ENCODE results near the gene TNNT2.
A peak's percentile ranks its signal among the peaks of the same experiment; 100 is the strongest.

TNNT2 gene

DNA sequence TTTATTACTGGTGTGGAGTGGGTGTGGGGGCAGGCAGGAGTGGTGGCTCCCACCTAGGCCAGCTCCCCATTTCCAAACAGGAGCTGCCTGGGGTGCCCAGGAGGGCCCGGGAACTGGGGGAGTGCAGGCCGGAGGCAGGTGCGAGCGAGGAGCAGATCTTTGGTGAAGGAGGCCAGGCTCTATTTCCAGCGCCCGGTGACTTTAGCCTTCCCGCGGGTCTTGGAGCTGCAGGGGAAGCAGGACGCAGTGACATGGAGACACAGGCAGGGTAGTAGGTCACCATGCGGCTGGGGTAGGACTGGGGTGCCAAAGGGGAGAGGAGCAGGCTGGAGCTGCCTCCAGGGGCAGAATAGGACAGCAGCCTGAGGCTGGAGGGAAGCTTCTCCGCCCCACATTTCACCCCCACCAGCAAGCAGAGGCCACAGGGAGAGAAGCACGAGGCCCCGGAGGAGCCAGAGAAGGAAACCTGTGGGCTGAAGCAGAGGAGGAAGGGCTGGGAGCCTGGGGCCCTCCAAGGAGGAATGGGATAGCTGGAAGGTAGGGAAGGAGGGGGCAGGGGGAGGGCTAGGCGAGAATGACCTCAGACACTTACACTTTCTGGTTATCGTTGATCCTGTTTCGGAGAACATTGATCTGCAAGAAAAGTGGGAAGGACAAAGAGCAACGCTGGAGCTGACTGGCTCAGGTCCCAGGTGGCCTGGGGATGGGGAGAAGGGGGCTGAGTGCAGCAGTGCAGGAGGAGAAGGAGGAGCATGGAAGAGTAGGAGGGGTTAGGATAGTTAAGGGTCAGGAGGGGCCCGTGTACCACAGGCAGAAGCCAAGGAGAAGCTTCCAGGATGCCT lies 18.2 kb downstream of the TNNT2 start:
- 0 out of 22 replicates have a peak, but pooled peaks cover 0 to 3% (median 0%) of the 10 kb centered on the region in 11 experiments for H4K20me1 ChIP-seq

DNA sequence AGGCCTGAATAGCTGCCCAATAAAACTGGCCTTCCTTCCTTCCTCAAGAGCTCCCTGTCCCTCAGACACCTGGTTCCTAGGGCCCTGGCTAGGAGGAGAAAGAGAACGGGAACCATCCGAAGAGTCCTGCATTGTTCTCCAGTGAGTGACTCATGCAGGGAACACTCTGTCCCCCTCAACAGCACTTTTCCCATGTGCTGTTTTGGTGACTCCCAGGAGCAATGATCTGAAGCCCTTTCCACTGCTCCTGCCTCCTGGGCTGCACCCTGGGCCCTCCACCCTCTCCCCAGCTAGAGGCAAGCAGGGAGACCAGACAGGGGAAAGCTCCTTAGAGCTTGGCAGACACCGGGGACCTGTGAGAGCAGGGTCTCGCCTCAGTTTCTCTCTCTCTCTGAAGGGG lies 18.9 kb downstream of the TNNT2 start:
- no peak for TF ChIP-seq Cebpa-rat (IDR thresholded peaks at IDR 0.05)
- H3K36me3 ChIP-seq: no peaks in the 10 kb centered on the region
- no peaks in the 10 kb centered on the region for H3K27me3 ChIP-seq
- peak overlapping the region in 1 of 11 experiments; percentile 42; a peak in 1 of 22 replicates for H3K4me2 ChIP-seq
- H4K20me1 ChIP-seq: 0 out of 22 replicates have a peak, but pooled peaks cover 0 to 3% (median 0%) of the 10 kb centered on the region in 11 experiments
- no peak overlapping the region for H3K27ac ChIP-seq
- peaks cover 0 to 47% (median 36%) of the 10 kb centered on the region in 10 experiments; a peak in 15 of 20 replicates for H3K4me1 ChIP-seq
- H3K9ac ChIP-seq: no peak overlapping the region
- H3K9me3 ChIP-seq (replicated peaks in 1 of 11): no peaks in the 10 kb centered on the region
- H3K4me3 ChIP-seq: no peak overlapping the region

More for the DNA sequence above, 18.2 kb downstream of the TNNT2 start:
- H3K9me3 ChIP-seq (replicated peaks in 1 of 11): no peaks in the 10 kb centered on the region
- peaks cover 0 to 54% (median 41%) of the 10 kb centered on the region in 10 experiments; a peak in 16 of 20 replicates for H3K4me1 ChIP-seq
- H3K4me3 ChIP-seq: no peak overlapping the region
- peak overlapping the region in 5 of 11 experiments; percentile 4 to 42 (median 27); a peak in 5 of 22 replicates for H3K4me2 ChIP-seq
- H3K9ac ChIP-seq: no peak overlapping the region; a peak in 1 of 22 replicates
- no peak overlapping the region for H3K27ac ChIP-seq
- H3K36me3 ChIP-seq: no peaks in the 10 kb centered on the region
- TF ChIP-seq Cebpa-rat (IDR thresholded peaks at IDR 0.05): no peak
- H3K27me3 ChIP-seq: no peaks in the 10 kb centered on the region

GRCh38 chr1:201357636-201358348 lies 19.7 kb downstream of the TNNT2 start:
- 0 out of 22 replicates have a peak, but pooled peaks cover 0 to 1% (median 0%) of the 10 kb centered on the region in 11 experiments for H4K20me1 ChIP-seq
- H3K27me3 ChIP-seq: no peaks in the 10 kb centered on the region
- TF ChIP-seq Cebpa-rat (IDR thresholded peaks at IDR 0.05): no peak
- no peaks in the 10 kb centered on the region for H3K36me3 ChIP-seq
- H3K4me1 ChIP-seq: peaks cover 0 to 39% (median 28%) of the 10 kb centered on the region in 10 experiments; a peak in 15 of 20 replicates
- H3K9ac ChIP-seq: no peak overlapping the region
- no peaks in the 10 kb centered on the region for H3K9me3 ChIP-seq (replicated peaks in 1 of 11)
- H3K4me3 ChIP-seq: no peak overlapping the region
- H3K27ac ChIP-seq: no peak overlapping the region
- peak overlapping the region in 2 of 11 experiments; percentile 5 to 23; a peak in 2 of 22 replicates for H3K4me2 ChIP-seq

- no peak for TF ChIP-seq Cebpa-rat (IDR thresholded peaks at IDR 0.05)
- H3K27me3 ChIP-seq: no peaks in the 10 kb centered on the region
- no peak overlapping the region for H3K27ac ChIP-seq
Measured at GRCh38 chr1:201357211-201357610, 20.3 kb downstream of the TNNT2 start.

DNA sequence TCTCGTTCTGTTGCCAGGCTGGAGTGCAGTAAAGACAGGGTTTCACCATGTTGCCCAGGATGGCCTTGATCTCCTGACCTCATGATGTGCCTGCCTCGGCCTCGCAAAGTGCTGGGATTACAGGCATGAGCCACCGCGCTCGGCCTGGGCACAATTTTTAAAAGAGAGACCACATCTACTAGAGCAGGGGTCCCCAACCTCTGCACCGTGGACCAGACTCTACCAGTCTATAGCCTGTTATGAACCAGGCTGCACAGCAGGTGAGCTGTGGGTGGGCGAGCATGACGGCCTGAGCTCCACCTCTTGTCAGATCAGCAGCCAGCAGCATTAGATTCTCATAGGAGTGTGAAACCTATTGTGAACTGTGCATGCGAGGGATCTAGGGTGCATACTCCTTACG lies 20.8 kb downstream of the TNNT2 start:
- H3K4me2 ChIP-seq: no peak overlapping the region
- H3K4me3 ChIP-seq: no peak overlapping the region
- H4K20me1 ChIP-seq: no peaks in the 10 kb centered on the region
- no peak overlapping the region for H3K27ac ChIP-seq
- H3K9ac ChIP-seq: no peak overlapping the region
- H3K4me1 ChIP-seq: peaks cover 0 to 28% (median 17%) of the 10 kb centered on the region in 10 experiments; a peak in 14 of 20 replicates
- no peaks in the 10 kb centered on the region for H3K9me3 ChIP-seq (replicated peaks in 1 of 11)
- no peaks in the 10 kb centered on the region for H3K36me3 ChIP-seq
- no peaks in the 10 kb centered on the region for H3K27me3 ChIP-seq
- TF ChIP-seq Cebpa-rat (IDR thresholded peaks at IDR 0.05): no peak

More at GRCh38 chr1:201357211-201357610, 20.3 kb downstream of the TNNT2 start:
- Histone ChIP-seq H3K4me2 (no peak overlapping the region), H3K4me1 (peaks cover 0 to 33% (median 22%) of the 10 kb centered on the region in 10 experiments; a peak in 15 of 20 replicates), H3K36me3 (no peaks in the 10 kb centered on the region), H4K20me1 (no peaks in the 10 kb centered on the region), H3K9me3 (replicated peaks in 1 of 11) (no peaks in the 10 kb centered on the region), H3K9ac (no peak overlapping the region), H3K4me3 (no peak overlapping the region)

- peaks cover 0 to 23% (median 13%) of the 10 kb centered on the region in 10 experiments; a peak in 9 of 20 replicates for H3K4me1 ChIP-seq
- no peak overlapping the region for H3K27ac ChIP-seq
- no peaks in the 10 kb centered on the region for H3K9me3 ChIP-seq (replicated peaks in 1 of 11)
- no peaks in the 10 kb centered on the region for H3K36me3 ChIP-seq
- no peaks in the 10 kb centered on the region for H4K20me1 ChIP-seq
- H3K4me2 ChIP-seq: no peak overlapping the region
- no peaks in the 10 kb centered on the region for H3K27me3 ChIP-seq
- H3K4me3 ChIP-seq: no peak overlapping the region
- TF ChIP-seq Cebpa-rat (IDR thresholded peaks at IDR 0.05): no peak
- no peak overlapping the region for H3K9ac ChIP-seq
Measured at GRCh38 chr1:201356236-201356635, 21.2 kb downstream of the TNNT2 start.

- no peak for TF ChIP-seq Cebpa-rat (IDR thresholded peaks at IDR 0.05)
- Histone ChIP-seq H3K4me2 (no peak overlapping the region), H3K27me3 (no peaks in the 10 kb centered on the region)
Measured at GRCh38 chr1:201355471-201355870, 22.0 kb downstream of the TNNT2 start.

GRCh38 chr1:201354901-201355295 lies 22.6 kb downstream of the TNNT2 start:
- peaks cover 0 to 19% (median 10%) of the 10 kb centered on the region in 10 experiments; a peak in 9 of 20 replicates for H3K4me1 ChIP-seq
- TF ChIP-seq Cebpa-rat (IDR thresholded peaks at IDR 0.05): no peak

More at GRCh38 chr1:201355471-201355870, 22.0 kb downstream of the TNNT2 start:
- no peaks in the 10 kb centered on the region for H4K20me1 ChIP-seq
- no peaks in the 10 kb centered on the region for H3K36me3 ChIP-seq
- H3K4me1 ChIP-seq: peaks cover 0 to 20% (median 10%) of the 10 kb centered on the region in 10 experiments; a peak in 9 of 20 replicates
- H3K9ac ChIP-seq: no peak overlapping the region
- H3K27ac ChIP-seq: no peak overlapping the region
- H3K4me3 ChIP-seq: no peak overlapping the region
- H3K9me3 ChIP-seq (replicated peaks in 1 of 11): no peaks in the 10 kb centered on the region

More at GRCh38 chr1:201354901-201355295, 22.6 kb downstream of the TNNT2 start:
- Histone ChIP-seq H3K9me3 (replicated peaks in 1 of 11) (no peaks in the 10 kb centered on the region), H3K27me3 (no peaks in the 10 kb centered on the region), H4K20me1 (no peaks in the 10 kb centered on the region), H3K36me3 (no peaks in the 10 kb centered on the region), H3K9ac (no peak overlapping the region), H3K4me3 (no peak overlapping the region), H3K4me2 (no peak overlapping the region), H3K27ac (no peak overlapping the region)
